Measurements from ENCODE around the gene GTF3C6. TPM values are rescaled to one million over a fixed set of nuclear protein-coding genes. Genes with fewer than 3 reads are reported as not detected.
"Not testable (repeated sequence)": the region's sequence is repeated elsewhere in the genome, so short reads cannot be mapped to it uniquely, and the experiment has no call there.

The GTF3C6 gene
- total RNA-seq, 2 donors from 2014 or later, result 94.5 to 103 TPM

GRCh38 chr6:110965629-110966229 lies 7.2 kb downstream of the GTF3C6 start:
- H3K4me1 Mint-ChIP-seq, result no peaks in the 10 kb centered on the region
- peaks cover 59% of the 10 kb centered on the region for H3K36me3 ChIP-seq (ENCODE audit: control insufficient read depth, insufficient read depth, low read length)
- WGBS, 2 experiments (ENCODE audit: insufficient coverage in 1 of 2, insufficient read length in 1 of 2), result 89 to 94% methylated on average over 2 to 3 of the region's 3 CpGs
- peaks cover 7% of the 10 kb centered on the region for H3K9me3 ChIP-seq (ENCODE audit: control insufficient read depth, low read length)
- H3K27ac Mint-ChIP-seq, result no peak overlapping the region
- no peak overlapping the region for H3K9ac ChIP-seq (ENCODE audit: extremely low read depth, low read length, poor library complexity, severe bottlenecking)
- no peak for TF ChIP-seq CTCF (conservative IDR thresholded peaks at IDR 0.05)
- H3K4me3 ChIP-seq (ENCODE audit: low read length), result no peak overlapping the region
- no peaks in the 10 kb centered on the region for H3K27me3 Mint-ChIP-seq (ENCODE audit: insufficient read depth)
- no peak overlapping the region for H3K27ac ChIP-seq (ENCODE audit: low read depth, low read length)
- DNase-seq, result peak; percentile 14
- H3K36me3 Mint-ChIP-seq (ENCODE audit: low read depth), result peaks cover 72% of the 10 kb centered on the region
- no peaks in the 10 kb centered on the region for H3K4me1 ChIP-seq (ENCODE audit: control insufficient read depth, insufficient read depth, low read length)
- H3K27me3 ChIP-seq (ENCODE audit: control insufficient read depth, insufficient read depth, low read length, poor library complexity, severe bottlenecking), result no peaks in the 10 kb centered on the region
- H3K9me3 Mint-ChIP-seq, result no peaks in the 10 kb centered on the region
- no peak overlapping the region for H3K4me3 Mint-ChIP-seq

- not testable (repeated sequence) for H3K9me3 ChIP-seq (ENCODE audit: control insufficient read depth, low read length); H3K4me1 Mint-ChIP-seq; H3K27ac ChIP-seq (ENCODE audit: low read depth, low read length); DNase-seq; H3K4me3 Mint-ChIP-seq; H3K9me3 Mint-ChIP-seq; H3K27me3 ChIP-seq (ENCODE audit: control insufficient read depth, insufficient read depth, low read length, poor library complexity, severe bottlenecking); H3K4me1 ChIP-seq (ENCODE audit: control insufficient read depth, insufficient read depth, low read length); H3K4me3 ChIP-seq (ENCODE audit: low read length); H3K27me3 Mint-ChIP-seq (ENCODE audit: insufficient read depth); H3K9ac ChIP-seq (ENCODE audit: extremely low read depth, low read length, poor library complexity, severe bottlenecking); H3K27ac Mint-ChIP-seq
- WGBS, 2 experiments (ENCODE audit: insufficient coverage in 1 of 2, insufficient read length in 1 of 2), result 97% methylated on average over 2 of the region's 2 CpGs; no CpG with 5 or more reads in 1 of the 2 experiments
- H3K36me3 ChIP-seq (ENCODE audit: control insufficient read depth, insufficient read depth, low read length), result peaks cover 34% of the 10 kb centered on the region
- H3K36me3 Mint-ChIP-seq (ENCODE audit: low read depth), result peaks cover 46% of the 10 kb centered on the region
Observed at GRCh38 chr6:110968661-110969060, 10.2 kb downstream of the GTF3C6 start.

GRCh38 chr6:110971468-110971867 lies 13.0 kb downstream of the GTF3C6 start:
- H3K4me1 Mint-ChIP-seq, result no peaks in the 10 kb centered on the region
- no peak for TF ChIP-seq CTCF (conservative IDR thresholded peaks at IDR 0.05)

GRCh38 chr6:110976575-110976974 lies 18.1 kb downstream of the GTF3C6 start:
- Mint-ChIP-seq H3K36me3 (ENCODE audit: low read depth) (peaks cover 3% of the 10 kb centered on the region), H3K27ac (no peak overlapping the region), H3K4me3 (no peak overlapping the region), H3K4me1 (no peaks in the 10 kb centered on the region), H3K9me3 (peaks cover 19% of the 10 kb centered on the region), H3K27me3 (ENCODE audit: insufficient read depth) (peaks cover 5% of the 10 kb centered on the region)
- Histone ChIP-seq H3K36me3 (ENCODE audit: control insufficient read depth, insufficient read depth, low read length) (peaks cover 7% of the 10 kb centered on the region), H3K9me3 (ENCODE audit: control insufficient read depth, low read length) (peaks cover 17% of the 10 kb centered on the region), H3K27me3 (ENCODE audit: control insufficient read depth, insufficient read depth, low read length, poor library complexity, severe bottlenecking) (no peaks in the 10 kb centered on the region), H3K27ac (ENCODE audit: low read depth, low read length) (no peak overlapping the region), H3K4me3 (ENCODE audit: low read length) (no peak overlapping the region), H3K9ac (ENCODE audit: extremely low read depth, low read length, poor library complexity, severe bottlenecking) (no peak overlapping the region), H3K4me1 (ENCODE audit: control insufficient read depth, insufficient read depth, low read length) (no peaks in the 10 kb centered on the region)
- 81% methylated on average over 1 of the region's 1 CpG; no CpG with 5 or more reads in 1 of the 2 experiments for WGBS, 2 experiments (ENCODE audit: insufficient coverage in 1 of 2, insufficient read length in 1 of 2)
- no peak for DNase-seq
- TF ChIP-seq CTCF (conservative IDR thresholded peaks at IDR 0.05), result no peak

More at GRCh38 chr6:110971468-110971867, 13.0 kb downstream of the GTF3C6 start:
- Histone ChIP-seq H3K27ac (ENCODE audit: low read depth, low read length) (no peak overlapping the region), H3K36me3 (ENCODE audit: control insufficient read depth, insufficient read depth, low read length) (peaks cover 11% of the 10 kb centered on the region), H3K9me3 (ENCODE audit: control insufficient read depth, low read length) (no peaks in the 10 kb centered on the region), H3K9ac (ENCODE audit: extremely low read depth, low read length, poor library complexity, severe bottlenecking) (no peak overlapping the region), H3K4me3 (ENCODE audit: low read length) (no peak overlapping the region), H3K4me1 (ENCODE audit: control insufficient read depth, insufficient read depth, low read length) (no peaks in the 10 kb centered on the region), H3K27me3 (ENCODE audit: control insufficient read depth, insufficient read depth, low read length, poor library complexity, severe bottlenecking) (no peaks in the 10 kb centered on the region)
- H3K36me3 Mint-ChIP-seq (ENCODE audit: low read depth), result peaks cover 23% of the 10 kb centered on the region
- WGBS, 2 experiments (ENCODE audit: insufficient coverage in 1 of 2, insufficient read length in 1 of 2), result 39% methylated on average over 2 of the region's 2 CpGs; no CpG with 5 or more reads in 1 of the 2 experiments
- no peak for DNase-seq
- peaks cover 2% of the 10 kb centered on the region for H3K9me3 Mint-ChIP-seq
- no peaks in the 10 kb centered on the region for H3K27me3 Mint-ChIP-seq (ENCODE audit: insufficient read depth)
- H3K4me3 Mint-ChIP-seq, result no peak overlapping the region
- H3K27ac Mint-ChIP-seq, result no peak overlapping the region
